Prostate gland (tissue), 2 donors: ENCODE data around the gene CLSTN1. TPM values are rescaled to one million over a fixed set of nuclear protein-coding genes. Genes with fewer than 3 reads are reported as not detected.
"Not testable (repeated sequence)": the region's sequence is repeated elsewhere in the genome, so short reads cannot be mapped to it uniquely, and the experiment has no call there.

Source experiments
- DNase-seq: peaks from one replicate; pipeline ENCODE4 v3.0.0-alpha.2; 2019; ENCODE audit warnings: low spot score
- H3K27ac ChIP-seq, 2 donors: fragments of 200-600 bp; sonication (generic); 2 replicates each; pipeline ENCODE4 v1.5.1; 2017 to 2019
- H3K27me3 ChIP-seq: fragments of 200-600 bp; sonication (generic); replicated peaks from 2 replicates; pipeline ENCODE4 v1.5.1; 2019; ENCODE audit not compliant: insufficient read depth
- H3K36me3 ChIP-seq, 2 donors: fragments of 200-600 bp; sonication (generic); 1 replicate in 1 of 2; 2 replicates in 1 of 2; pipeline versions ENCODE4 v1.5.1 to v1.8.1; 2017 to 2019
- H3K4me1 ChIP-seq: fragments of 200-600 bp; sonication (generic); replicated peaks from 2 replicates; pipeline ENCODE4 v1.5.1; 2019
- H3K4me3 ChIP-seq, 2 donors: fragments of 200-600 bp; sonication (generic); 2 replicates each; pipeline ENCODE4 v1.5.1; 2017 to 2019
- H3K9me3 ChIP-seq: fragments of 200-600 bp; sonication (generic); 2 replicates; pipeline ENCODE4 v1.5.1; 2017
- CTCF ChIP-seq, 4 experiments: fragments of 200-600 bp in 2 of 4; fragments of 450-650 bp in 2 of 4; sonication (generic) in 2 of 4; IDR thresholded peaks; 1 replicate in 3 of 4; 2 replicates in 1 of 4; pipeline ENCODE4 v1.5.1; 2016 to 2019; ENCODE audit warnings: antibody characterized with exemption in 4 of 4, mild to moderate bottlenecking in 2 of 4, moderate library complexity in 2 of 4
- POLR2A ChIP-seq: fragments of 450-650 bp; IDR thresholded peaks from one replicate; pipeline ENCODE4 v1.6.1; 2016; ENCODE audit warnings: antibody characterized with exemption, mild to moderate bottlenecking
- POLR2AphosphoS5 ChIP-seq: sonication (generic); formaldehyde crosslinking; IDR thresholded peaks from one replicate; pipeline ENCODE4 v1.6.1; 2017; ENCODE audit warnings: antibody characterized with exemption
- WGBS: methylation state at CpG from one replicate; pipeline ENCODE4 v1.1.5; 2018; 5-methylcytosine and 5-hydroxymethylcytosine counted together
- intact Hi-C: fragments of 100-400 bp; cut with DNase I; formaldehyde crosslinking; loops from one replicate; pipeline ENCODE4 v1.14.2; 2022
- total RNA-seq, 2 donors: library from RNA; depleted of rRNA; stranded (reverse); fragments of >200 nt; gene quantifications; one replicate each; pipeline ENCODE4 v1.1.0, GENCODE V29; 2016

Gene CLSTN1
- total RNA-seq, 2 donors from 2014 or later = 133 to 230 TPM

GRCh38 chr1:9770298-9770697, 53.5 kb downstream of the CLSTN1 start:
- H3K36me3 ChIP-seq = peaks cover 0 to 4% of the 10 kb centered on the region in 2 donors
- no peaks in the 10 kb centered on the region for H3K27me3 ChIP-seq
- intact Hi-C loops = no loop called here
- 67% methylated on average over 10 of the region's 10 CpGs for WGBS
- DNase-seq = no peak
- H3K9me3 ChIP-seq = no peaks in the 10 kb centered on the region
- H3K4me3 ChIP-seq = no peak overlapping the region
- no peaks in the 10 kb centered on the region for H3K4me1 ChIP-seq
- no peak for TF ChIP-seq POLR2A
- H3K27ac ChIP-seq = no peak overlapping the region

- intact Hi-C loops = no loop called here
- TF ChIP-seq POLR2A = no peak
- no peak for TF ChIP-seq POLR2AphosphoS5
- TF ChIP-seq CTCF (IDR thresholded peaks at IDR 0.05) = no peak
- Histone ChIP-seq H3K9me3 (no peaks in the 10 kb centered on the region), H3K27ac (no peak overlapping the region), H3K27me3 (no peaks in the 10 kb centered on the region), H3K4me1 (no peaks in the 10 kb centered on the region), H3K4me3 (no peak overlapping the region), H3K36me3 (peaks cover 0 to 4% of the 10 kb centered on the region in 2 donors)
- no peak for DNase-seq
- 87% methylated on average over 3 of the region's 3 CpGs for WGBS
These were observed 54.8 kb downstream of the CLSTN1 start for GRCh38 chr1:9768983-9769382.

DNA sequence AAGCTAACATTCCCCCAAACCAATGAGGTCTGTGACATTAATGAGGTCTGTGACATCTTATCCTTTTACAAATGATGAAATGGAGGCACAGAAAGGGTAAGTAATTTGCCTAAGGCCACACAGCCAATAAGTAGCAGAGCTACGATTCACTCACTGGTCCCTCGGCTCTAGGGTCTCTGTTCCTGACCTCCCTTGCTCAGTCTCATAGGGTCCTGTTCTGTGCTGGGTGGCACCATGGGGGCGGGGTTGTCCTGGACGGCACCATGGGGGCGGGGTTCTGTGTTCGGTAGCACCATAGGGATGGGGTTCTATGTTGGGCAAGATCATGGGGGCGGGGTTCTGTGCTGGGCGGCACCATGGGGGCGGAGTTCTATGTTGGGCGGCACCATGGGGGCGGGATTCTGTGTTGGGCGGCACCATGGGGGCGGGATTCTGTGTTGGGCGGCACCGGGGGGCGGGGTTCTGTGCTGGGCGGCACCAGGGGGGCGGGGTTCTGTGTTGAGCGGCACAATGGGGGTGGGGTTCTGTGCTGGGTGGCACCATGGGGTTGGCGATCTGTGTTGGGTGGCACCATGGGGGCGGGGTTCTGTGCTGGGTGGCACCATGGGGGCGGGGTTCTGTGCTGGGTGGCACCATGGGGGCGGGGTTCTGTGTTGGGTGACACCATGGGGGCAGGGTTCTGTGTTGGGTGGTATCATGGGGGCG, 55.6 kb downstream of the CLSTN1 start:
- no peak overlapping the region for H3K27ac ChIP-seq
- DNase-seq = no peak
- intact Hi-C loops = no loop called here
- peaks cover 0 to 4% of the 10 kb centered on the region in 2 donors for H3K36me3 ChIP-seq
- no peaks in the 10 kb centered on the region for H3K9me3 ChIP-seq
- TF ChIP-seq CTCF (IDR thresholded peaks at IDR 0.05) (no peak), POLR2AphosphoS5 (no peak), POLR2A (no peak)
- WGBS = 96% methylated on average over 16 of the region's 24 CpGs
- H3K27me3 ChIP-seq = no peaks in the 10 kb centered on the region
- no peak overlapping the region for H3K4me3 ChIP-seq
- no peaks in the 10 kb centered on the region for H3K4me1 ChIP-seq

- intact Hi-C loops = no loop called here
- TF ChIP-seq POLR2A = no peak
- Histone ChIP-seq H3K36me3 (no peaks in the 10 kb centered on the region), H3K4me1 (no peaks in the 10 kb centered on the region), H3K27ac (no peak overlapping the region), H3K9me3 (no peaks in the 10 kb centered on the region), H3K4me3 (no peak overlapping the region), H3K27me3 (no peaks in the 10 kb centered on the region)
- 91% methylated on average over 15 of the region's 15 CpGs for WGBS
- no peak for DNase-seq
These were observed 56.9 kb downstream of the CLSTN1 start for GRCh38 chr1:9766759-9767442.

DNA sequence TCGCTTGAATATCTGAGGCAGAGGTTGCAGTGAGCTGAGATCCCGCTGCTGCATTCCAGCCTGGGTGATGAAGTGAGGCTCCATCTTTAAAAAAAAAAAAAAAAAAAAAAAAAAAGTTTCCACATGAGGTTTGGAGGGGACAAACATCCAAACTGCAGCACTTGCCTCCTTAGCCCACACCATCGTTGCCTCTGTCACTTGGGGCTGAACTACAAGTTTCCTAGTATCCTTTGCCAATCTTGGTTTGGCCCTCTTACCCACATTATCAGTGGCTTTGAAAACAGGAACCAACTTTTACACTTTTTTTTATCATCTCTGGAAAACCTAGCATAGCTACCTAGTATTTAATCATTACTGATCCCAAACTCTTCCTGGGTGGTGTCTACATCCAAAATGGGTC, 59.2 kb downstream of the CLSTN1 start:
- H3K27ac ChIP-seq = no peak overlapping the region
- H3K36me3 ChIP-seq = no peaks in the 10 kb centered on the region
- no peak for TF ChIP-seq CTCF (IDR thresholded peaks at IDR 0.05)
- TF ChIP-seq POLR2AphosphoS5 = no peak
- TF ChIP-seq POLR2A = no peak
- H3K27me3 ChIP-seq = no peaks in the 10 kb centered on the region
- H3K9me3 ChIP-seq = no peaks in the 10 kb centered on the region
- H3K4me1 ChIP-seq = no peaks in the 10 kb centered on the region
- H3K4me3 ChIP-seq = no peak overlapping the region
- DNase-seq = no peak
- intact Hi-C loops = no loop called here
- WGBS = 84% methylated on average over 3 of the region's 3 CpGs

- H3K36me3 ChIP-seq = no peaks in the 10 kb centered on the region
- no peaks in the 10 kb centered on the region for H3K9me3 ChIP-seq
- no peak overlapping the region for H3K27ac ChIP-seq
- H3K4me3 ChIP-seq = no peak overlapping the region
- H3K4me1 ChIP-seq = no peaks in the 10 kb centered on the region
- 75% methylated on average over 2 of the region's 2 CpGs for WGBS
- no peaks in the 10 kb centered on the region for H3K27me3 ChIP-seq
- DNase-seq = no peak
- TF ChIP-seq POLR2AphosphoS5 (no peak), CTCF (IDR thresholded peaks at IDR 0.05) (no peak), POLR2A (no peak)
- intact Hi-C loops = no loop called here
These were observed 59.9 kb downstream of the CLSTN1 start for GRCh38 chr1:9763914-9764313.

- H3K4me3 ChIP-seq, DNase-seq, intact Hi-C loops, H3K27me3 ChIP-seq, H3K4me1 ChIP-seq, H3K9me3 ChIP-seq, H3K36me3 ChIP-seq, H3K27ac ChIP-seq: not testable (repeated sequence)
- 96% methylated on average over 25 of the region's 25 CpGs for WGBS
These were observed 61.3 kb downstream of the CLSTN1 start for GRCh38 chr1:9762446-9762845.
